Kasumi-1 (cell line): ENCODE measurements around the gene SUN3.
"Not testable (repeated sequence)": the region's sequence is repeated elsewhere in the genome, so short reads cannot be mapped to it uniquely, and the experiment has no call there.

Experiments used
- DNase-seq, 2 experiments: peaks; one replicate each; lab custom pipeline; 2025; lab: John Stamatoyannopoulos, UW

The SUN3 gene

GRCh38 chr7:47943676-47944474 is 85.0 kb downstream of the SUN3 start:
- no peak for DNase-seq

GRCh38 chr7:47942651-47943050 is 86.3 kb downstream of the SUN3 start:
- not testable (repeated sequence) for DNase-seq

DNA sequence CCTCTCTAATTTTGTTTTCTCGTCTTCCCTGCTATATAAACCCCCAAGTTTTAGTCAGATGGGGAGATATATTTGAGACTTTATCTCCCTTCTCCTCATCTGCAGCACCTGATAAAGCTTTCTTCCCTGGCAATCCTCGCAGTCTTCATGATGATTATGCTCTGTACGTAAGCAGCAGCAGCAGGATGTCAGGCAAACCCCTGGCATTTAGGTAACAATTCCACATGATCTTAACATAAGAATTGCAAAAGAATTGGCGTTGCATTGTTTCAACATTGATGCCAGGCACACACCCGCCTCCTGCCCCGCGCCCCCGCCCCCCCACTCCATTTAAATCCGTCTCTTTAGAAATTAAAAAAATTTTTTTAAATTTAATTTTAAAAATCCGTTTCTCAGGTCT is 86.8 kb downstream of the SUN3 start:
- no peak for DNase-seq

DNA sequence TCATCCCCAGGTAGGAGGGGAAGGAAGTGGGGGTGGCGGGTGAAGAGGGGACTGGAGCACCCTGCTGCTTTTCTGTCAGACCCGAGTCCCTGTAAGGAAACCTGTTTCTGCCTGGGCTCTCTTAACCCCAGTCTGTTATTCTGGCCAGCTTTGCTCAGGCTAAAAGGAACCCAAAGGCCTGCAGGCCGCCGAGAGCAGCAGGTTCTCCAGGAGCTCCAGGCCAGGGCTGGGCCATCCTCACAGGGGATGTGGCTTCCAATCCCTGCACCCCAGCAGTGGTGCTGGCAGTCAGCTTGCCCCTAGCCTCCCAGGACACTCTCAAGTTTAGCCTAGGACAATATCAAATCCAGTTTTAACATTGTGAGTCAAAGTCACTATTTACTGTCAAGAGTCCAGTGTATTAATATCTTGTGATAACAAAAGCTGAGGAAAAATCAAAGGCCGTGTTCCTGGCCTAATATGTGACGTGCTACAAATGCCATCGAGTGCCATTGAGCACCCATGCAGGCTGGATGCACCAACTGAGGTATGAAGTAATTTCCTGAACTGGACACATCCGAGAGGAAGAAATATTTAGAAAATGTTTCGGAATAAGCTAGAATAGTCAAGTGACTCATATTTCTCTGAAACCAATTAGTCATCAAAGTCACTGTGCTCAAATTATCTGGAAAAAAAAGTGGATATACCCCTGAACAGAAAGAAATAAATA is 87.6 kb downstream of the SUN3 start:
- DNase-seq, result no peak

DNA sequence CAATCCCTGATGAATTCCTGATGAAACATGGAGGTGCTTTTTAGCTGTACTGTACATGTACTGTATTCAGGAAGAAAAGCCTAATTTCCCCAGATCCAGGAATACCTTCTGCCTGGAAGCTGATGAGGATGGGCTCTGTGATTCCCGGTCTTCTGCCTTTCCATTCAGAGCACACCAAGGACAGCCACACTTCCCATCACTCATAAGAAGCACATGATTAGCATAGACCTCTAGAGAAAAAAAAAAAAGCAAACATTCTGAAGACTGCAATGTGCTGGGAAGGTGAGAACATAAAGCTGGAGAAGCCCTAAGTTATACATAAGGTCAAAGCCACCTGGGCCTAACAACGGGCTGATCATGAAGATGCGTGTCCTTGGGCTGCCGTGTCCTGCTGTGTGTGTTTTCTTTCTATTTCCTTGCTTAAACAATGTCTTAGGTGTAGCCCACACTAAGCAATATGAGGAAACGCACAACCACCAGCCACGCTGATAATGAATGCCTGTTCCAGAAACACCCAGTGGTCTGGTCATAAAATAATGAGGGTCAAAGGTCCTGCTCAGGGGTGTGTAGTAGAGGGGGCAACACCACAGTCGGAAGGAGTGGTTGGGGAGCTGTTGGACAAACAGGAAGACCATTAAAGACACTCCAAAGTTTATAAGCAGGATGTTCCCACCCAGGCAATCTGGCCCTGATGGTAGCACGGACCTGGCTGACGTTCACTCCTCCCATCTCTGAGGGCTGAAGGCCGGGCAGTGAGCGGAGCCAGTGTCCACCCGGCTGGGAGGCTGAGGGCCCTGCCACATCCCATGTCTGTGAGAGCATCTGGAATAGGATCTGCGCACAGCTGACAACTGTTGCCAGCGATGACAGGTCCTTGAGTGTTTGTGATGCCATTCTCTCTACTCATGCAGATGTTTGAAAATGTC is 88.6 kb downstream of the SUN3 start:
- no peak for DNase-seq

- DNase-seq, result no peak
These were observed 89.4 kb downstream of the SUN3 start for GRCh38 chr7:47939425-47940036.

GRCh38 chr7:47938574-47939165 is 90.2 kb downstream of the SUN3 start:
- DNase-seq, result no peak

- DNase-seq, result no peak
These were observed 91.0 kb downstream of the SUN3 start for GRCh38 chr7:47937711-47938573.
